ENCODE results near the gene EXOC3L1. TPM values are rescaled to one million over a fixed set of nuclear protein-coding genes. Genes with fewer than 3 reads are reported as not detected.

EXOC3L1 gene
- total RNA-seq, 6 donors from 2014 or later: 4.6 to 20.8 (median 10.8) TPM

- DNase-seq: peak in 1 of 2 donors; percentile 64
- TF ChIP-seq CTCF (IDR thresholded peaks at IDR 0.05): no peak
- TF ChIP-seq POLR2AphosphoS5 (IDR thresholded peaks at IDR 0.05): peak in 1 of 2 donors; percentile 35
- TF ChIP-seq POLR2A (IDR thresholded peaks at IDR 0.05): peak in 1 of 4 donors; percentile 18
- no peak for TF ChIP-seq EP300 (IDR thresholded peaks at IDR 0.05)
These were observed 26.9 kb upstream of the EXOC3L1 start for GRCh38 chr16:67216612-67217490.

GRCh38 chr16:67215706-67216105 lies 25.8 kb upstream of the EXOC3L1 start:
- Histone ChIP-seq H3K36me3 (no peaks in the 10 kb centered on the region), H3K9me3 (no peaks in the 10 kb centered on the region), H3K27ac (peak overlapping the region in 3 of 4 donors; percentile 24 to 67 (median 32)), H3K4me1 (peaks cover 23 to 34% (median 31%) of the 10 kb centered on the region in 4 donors), H3K27me3 (no peaks in the 10 kb centered on the region), H3K4me3 (no peak overlapping the region)
- ATAC-seq (ENCODE audit: low FRiP score in 2 of 2): no peak
- DNase-seq: no peak
- TF ChIP-seq CTCF (IDR thresholded peaks at IDR 0.05): no peak
- no peak for TF ChIP-seq EP300 (IDR thresholded peaks at IDR 0.05)
- TF ChIP-seq POLR2A (IDR thresholded peaks at IDR 0.05): no peak
- TF ChIP-seq POLR2AphosphoS5 (IDR thresholded peaks at IDR 0.05): no peak
- 57 to 61% methylated on average over 5 of the region's 5 CpGs for WGBS, 2 donors

More at GRCh38 chr16:67216612-67217490, 26.9 kb upstream of the EXOC3L1 start:
- Histone ChIP-seq H3K36me3 (no peaks in the 10 kb centered on the region), H3K9me3 (no peaks in the 10 kb centered on the region), H3K4me3 (no peak overlapping the region), H3K27me3 (no peaks in the 10 kb centered on the region), H3K27ac (peak overlapping the region; percentile 32 to 67 (median 41)), H3K4me1 (peaks cover 23 to 34% (median 31%) of the 10 kb centered on the region in 4 donors)
- WGBS, 2 donors: 53% methylated on average over 18 of the region's 18 CpGs
- peak; percentile 71 to 76 for ATAC-seq (ENCODE audit: low FRiP score in 2 of 2)

- Histone ChIP-seq H3K27ac (peak overlapping the region in 1 of 4 donors; percentile 14), H3K4me3 (no peak overlapping the region), H3K27me3 (no peaks in the 10 kb centered on the region), H3K36me3 (no peaks in the 10 kb centered on the region), H3K4me1 (peaks cover 23 to 34% (median 31%) of the 10 kb centered on the region in 4 donors), H3K9me3 (no peaks in the 10 kb centered on the region)
- no peak for TF ChIP-seq POLR2A (IDR thresholded peaks at IDR 0.05)
- no peak for TF ChIP-seq CTCF (IDR thresholded peaks at IDR 0.05)
- no peak for TF ChIP-seq EP300 (IDR thresholded peaks at IDR 0.05)
- TF ChIP-seq POLR2AphosphoS5 (IDR thresholded peaks at IDR 0.05): no peak
- DNase-seq (no peak), ATAC-seq (ENCODE audit: low FRiP score in 2 of 2) (no peak)
- 77 to 86% methylated on average over 8 of the region's 8 CpGs for WGBS, 2 donors
These were observed 23.5 kb upstream of the EXOC3L1 start for GRCh38 chr16:67213197-67214019.

- Histone ChIP-seq H3K27me3 (no peaks in the 10 kb centered on the region), H3K4me3 (no peak overlapping the region), H3K36me3 (peaks cover 0 to under 1% (median 0%) of the 10 kb centered on the region in 4 donors), H3K27ac (peak overlapping the region in 1 of 4 donors; percentile 14), H3K9me3 (no peaks in the 10 kb centered on the region), H3K4me1 (peaks cover 21 to 29% (median 27%) of the 10 kb centered on the region in 4 donors)
- TF ChIP-seq POLR2A (IDR thresholded peaks at IDR 0.05): no peak
- TF ChIP-seq POLR2AphosphoS5 (IDR thresholded peaks at IDR 0.05): no peak
- no peak for TF ChIP-seq CTCF (IDR thresholded peaks at IDR 0.05)
- no peak for TF ChIP-seq EP300 (IDR thresholded peaks at IDR 0.05)
- ATAC-seq (ENCODE audit: low FRiP score in 2 of 2) (no peak), DNase-seq (peak in 1 of 2 donors; percentile 51)
These were observed 22.8 kb upstream of the EXOC3L1 start for GRCh38 chr16:67212766-67213165.
